HG03039 (cell line): ENCODE results near the gene MRAP2.
"Not testable (repeated sequence)": the region's sequence is repeated elsewhere in the genome, so short reads cannot be mapped to it uniquely, and the experiment has no call there.

Source experiments
- ATAC-seq: cut with Tn5 transposase; IDR thresholded peaks from one replicate; pipeline ENCODE4 v1.9.1; 2021; ENCODE audit warnings: mild to moderate bottlenecking, moderate library complexity; ENCODE audit not compliant: unreplicated experiment

MRAP2 gene

DNA sequence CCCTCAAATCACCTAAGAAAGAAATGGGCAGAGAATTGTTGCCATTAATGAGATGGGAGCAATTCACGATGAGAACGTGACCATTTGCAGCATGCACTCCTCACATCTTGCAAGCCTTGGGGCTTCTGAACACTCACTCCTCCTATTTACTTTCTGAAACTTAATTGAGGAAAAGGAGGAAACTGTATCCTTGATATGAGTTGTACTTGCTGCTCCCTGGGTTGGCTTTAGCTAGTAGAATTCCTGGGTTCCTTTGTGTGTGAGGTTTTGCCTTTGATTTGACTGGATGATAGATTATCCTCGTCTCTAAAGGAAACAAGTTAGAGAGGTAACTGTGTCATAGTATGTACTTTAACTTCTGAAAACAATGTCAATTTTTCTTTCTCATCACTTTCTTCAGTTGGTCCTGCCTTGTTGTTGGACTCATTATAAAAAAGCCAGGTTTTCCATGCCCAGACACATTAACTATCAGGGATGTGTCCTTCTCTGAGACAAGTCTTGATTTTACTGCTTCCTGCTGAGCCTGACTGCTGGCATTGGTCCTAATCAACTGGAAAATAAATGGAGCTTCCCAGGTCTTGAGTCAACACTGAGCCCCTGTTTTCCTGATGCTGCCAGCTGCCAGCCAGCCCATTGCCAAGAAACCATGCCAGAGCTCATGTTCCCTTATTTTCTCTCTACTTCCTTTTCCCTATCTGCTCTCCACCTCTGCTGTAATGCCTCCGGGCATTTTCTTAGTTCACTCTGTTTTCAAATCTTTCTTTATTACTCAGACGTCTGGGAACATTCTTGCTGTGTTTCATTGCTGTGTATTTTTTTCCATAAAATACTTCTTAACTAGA lies 6.0 kb upstream of the MRAP2 start:
- ATAC-seq = no peak

DNA sequence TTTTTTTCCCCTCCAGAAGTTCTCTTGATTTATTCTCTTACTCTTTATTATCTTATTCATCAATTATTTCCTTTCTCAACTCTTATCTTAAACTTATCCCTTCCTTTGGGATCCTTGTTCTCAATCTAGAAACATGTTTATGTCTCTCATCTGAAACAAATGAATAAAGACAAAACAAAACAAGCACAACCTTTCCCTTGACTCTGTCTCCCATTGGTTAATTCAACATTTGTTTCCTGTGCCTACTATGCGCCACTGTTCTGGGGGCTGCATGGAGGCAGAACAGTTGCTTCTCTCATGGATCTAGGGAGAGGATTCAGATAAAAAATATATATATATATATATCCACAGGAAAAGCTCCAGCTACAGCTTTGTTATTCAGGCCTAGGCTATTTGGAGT lies 5.2 kb upstream of the MRAP2 start:
- ATAC-seq = no peak

DNA sequence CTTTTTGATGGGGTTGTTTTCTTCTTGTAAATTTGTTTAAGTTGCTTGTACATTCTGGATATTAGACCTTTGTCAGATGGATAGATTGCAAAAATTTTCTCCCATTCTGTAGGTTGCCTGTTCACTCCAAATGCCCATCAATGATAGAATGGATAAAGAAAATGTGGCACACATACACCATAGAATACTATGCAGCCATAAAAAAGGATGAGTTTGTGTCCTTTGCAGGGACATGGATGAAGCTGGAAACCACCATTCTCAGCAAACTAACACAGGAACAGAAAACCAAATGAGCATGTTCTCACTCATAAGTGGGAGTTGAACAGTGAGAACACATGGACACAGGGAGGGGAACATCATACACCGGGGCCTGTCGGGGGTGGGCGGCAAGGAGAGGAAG lies 1.6 kb upstream of the MRAP2 start:
- ATAC-seq = not testable (repeated sequence)

DNA sequence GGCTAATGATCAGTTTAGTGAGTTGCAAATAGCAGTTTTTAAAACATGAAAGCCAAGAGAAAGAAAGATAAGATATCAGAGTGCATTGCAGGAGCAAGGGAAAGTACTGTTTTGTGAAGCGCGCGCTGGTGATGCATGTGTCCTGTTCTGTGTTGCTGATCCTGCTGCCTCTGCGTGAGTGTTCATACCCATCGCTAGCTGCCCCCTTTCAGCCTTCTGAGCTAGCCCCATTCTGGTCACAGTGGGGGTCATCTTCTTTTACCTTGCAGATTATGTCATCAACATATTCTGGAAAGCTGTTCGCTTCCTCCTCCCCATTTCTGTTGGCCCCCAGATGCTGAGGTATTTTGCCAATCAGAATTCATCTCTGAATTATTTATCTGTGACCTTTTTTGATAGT lies 1.9 kb downstream of the MRAP2 start:
- no peak for ATAC-seq

DNA sequence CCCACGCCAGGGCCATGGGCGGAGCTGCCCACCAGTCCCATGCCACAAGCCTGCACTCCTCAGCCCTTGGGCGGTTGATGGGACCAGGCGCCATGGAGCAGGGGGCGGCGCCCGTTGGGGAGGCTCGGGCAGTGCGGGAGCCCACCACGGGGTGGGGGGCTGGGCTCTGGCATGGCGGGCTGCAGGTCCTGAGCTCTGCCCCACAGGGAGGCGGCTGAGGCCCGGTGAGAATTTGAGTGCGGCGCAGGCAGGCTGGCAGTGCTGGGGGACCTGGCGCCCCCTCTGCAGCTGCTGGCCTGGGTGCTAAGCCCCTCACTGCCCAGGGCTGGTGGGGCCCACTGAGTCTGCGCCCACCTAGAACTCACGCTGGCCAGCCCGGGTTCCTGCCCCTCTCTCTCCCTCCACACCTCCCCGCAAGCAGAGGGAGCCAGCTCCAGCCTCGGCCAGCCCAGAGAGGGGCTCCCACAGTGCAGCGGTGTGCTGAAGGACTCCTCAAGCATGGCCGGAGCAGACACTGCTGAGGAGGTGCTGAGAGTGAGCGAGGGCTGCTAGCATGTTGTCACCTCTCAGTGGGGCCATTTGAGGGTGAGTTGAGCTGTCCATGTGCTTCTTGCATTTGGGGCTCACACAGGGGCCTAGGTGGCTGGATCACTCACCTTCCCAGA lies 4.0 kb downstream of the MRAP2 start:
- ATAC-seq = no peak

DNA sequence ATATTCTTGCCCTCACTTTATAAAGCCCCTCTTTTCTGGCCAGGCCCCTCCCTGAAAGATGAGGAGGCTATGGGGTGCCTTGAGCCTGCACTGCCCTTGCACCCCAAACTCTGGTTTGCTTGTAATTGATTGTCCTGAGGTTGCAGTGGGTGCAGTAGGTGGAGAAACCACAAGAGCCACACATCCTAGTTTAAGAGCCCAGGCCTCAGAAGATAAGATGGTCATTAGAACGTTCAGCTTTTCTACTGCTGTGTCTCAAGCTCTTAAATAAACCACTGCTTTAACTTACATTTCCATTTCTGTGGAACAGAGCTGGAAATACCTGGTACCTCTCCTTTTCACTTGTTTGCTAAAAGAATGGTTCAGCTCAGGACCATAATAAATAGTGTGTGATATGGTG lies 9.0 kb downstream of the MRAP2 start:
- no peak for ATAC-seq

DNA sequence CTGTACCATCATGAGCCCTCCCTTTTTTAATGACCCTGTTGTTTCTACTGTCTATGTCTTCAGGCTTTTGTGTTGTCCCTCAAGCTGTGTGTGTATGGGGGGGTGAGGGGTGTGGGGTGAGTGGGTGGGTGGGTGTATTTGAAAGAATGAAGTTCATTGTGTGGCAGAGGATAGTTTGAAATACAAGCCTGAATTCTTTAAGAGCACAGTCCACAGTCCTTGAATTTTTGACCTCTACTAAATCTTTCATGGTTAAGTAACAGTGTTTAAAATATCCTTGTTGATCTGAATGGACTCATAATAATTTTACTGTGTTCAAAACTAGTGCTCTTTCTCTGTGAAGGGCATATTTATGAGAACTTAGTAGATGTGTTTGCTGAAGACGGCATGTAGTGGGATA lies 10.0 kb downstream of the MRAP2 start:
- ATAC-seq = no peak

DNA sequence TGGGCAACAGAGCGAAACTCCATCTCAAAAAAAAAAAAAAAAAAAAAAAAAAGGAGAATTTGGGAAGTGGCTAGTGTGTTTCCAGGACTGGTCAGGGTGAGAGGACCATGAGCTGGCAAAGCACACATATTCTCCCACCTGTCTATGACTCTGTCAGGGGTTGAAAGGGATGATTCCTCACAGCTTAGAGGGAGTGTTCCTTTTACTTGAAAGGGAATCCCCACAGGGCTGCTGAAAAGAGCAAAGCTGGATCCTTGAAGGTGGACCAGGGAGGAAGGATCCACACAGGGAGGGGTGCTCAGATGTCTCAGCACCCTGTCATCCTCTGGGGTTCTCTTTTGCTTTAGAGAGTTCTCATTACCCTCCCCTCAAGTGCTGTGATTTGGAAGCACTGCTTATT lies 13.2 kb downstream of the MRAP2 start:
- ATAC-seq = no peak

DNA sequence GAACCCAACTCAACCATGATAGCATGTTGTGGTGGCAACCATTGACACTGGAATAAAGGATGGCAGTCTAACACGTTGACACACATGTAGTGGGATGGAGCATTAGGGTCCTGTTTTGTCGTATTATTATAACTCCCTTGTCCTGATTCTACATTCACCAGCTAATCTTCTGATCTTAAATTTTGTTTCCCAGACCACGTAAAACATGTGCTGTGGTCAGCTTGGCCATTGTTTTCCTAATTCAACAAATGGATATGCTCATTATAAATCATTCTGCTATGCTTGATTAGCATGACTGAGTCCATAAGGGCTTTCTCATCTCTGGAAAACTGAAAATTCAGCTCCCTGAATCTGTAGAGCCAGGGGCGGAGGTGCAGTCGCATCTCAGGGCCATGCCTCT lies 15.0 kb downstream of the MRAP2 start:
- ATAC-seq = no peak

DNA sequence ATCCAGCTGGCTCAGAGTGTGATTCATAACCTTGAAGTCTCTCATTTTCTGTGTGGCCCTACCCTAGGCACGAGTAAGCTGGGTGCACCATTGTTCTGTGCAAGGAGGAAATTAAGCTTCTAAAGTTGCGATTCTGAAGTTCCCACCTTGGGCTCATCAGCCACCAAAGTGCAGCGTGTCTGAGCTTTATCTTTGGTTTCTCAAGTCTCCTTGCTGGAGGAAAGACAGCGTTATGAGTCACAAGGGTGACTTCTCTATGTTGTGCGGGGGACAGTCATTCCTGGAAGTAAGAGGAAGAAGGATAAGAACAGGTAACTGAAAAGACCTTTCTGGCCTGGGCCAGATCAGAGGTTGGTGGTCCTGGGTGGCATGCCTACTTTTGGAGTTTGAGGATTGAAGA lies 16.8 kb downstream of the MRAP2 start:
- ATAC-seq = no peak

DNA sequence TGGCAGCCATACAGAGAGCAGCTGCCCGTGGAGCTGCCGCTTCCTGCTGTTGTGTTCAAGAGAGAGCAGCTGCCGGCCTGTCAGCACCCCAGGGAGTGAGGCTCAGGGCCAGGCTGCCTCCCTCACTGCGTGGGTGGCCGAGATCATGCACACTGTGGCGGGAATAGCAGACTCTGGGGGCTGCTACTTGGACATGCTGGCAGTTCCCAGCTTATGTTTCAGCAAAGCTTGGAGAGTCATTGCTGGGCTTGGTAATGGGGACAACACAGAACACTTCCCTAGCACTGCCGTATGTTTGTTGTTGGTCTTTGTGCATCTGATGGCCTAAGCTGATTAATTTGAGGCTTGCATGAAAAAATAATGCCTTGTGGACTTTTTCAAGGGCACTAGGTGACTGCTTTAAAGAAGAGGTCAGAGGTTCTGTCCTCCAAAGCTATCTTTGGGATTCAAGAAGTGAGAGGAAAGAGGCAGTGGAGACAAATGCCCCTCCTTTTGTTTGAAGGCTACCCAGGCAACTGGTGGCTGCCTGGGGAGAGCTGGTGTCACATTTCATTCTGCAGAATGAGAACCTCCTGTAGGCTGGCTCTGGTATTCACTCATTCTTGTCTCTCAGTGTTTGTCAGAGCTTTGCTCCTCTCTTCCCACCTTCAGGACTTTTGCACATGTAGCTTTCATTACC lies 18.8 kb downstream of the MRAP2 start:
- ATAC-seq = no peak

DNA sequence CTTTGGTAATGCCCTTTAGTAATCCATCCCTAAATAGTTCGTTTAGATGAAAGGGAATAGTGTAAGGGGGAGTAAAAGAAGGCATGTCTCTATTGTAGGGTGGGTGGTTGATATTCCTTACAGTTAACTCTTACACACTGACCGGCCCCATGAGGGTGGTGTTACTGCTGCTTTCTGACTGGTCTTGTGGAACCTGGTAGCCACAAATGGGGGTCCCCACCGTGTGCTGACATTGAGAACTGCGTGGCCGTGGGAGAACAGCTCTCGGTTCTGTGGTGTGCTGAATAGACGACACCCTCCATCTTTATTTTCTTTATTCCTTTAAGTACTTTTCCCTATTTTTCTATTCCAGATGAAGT lies 19.3 kb downstream of the MRAP2 start:
- ATAC-seq = no peak

DNA sequence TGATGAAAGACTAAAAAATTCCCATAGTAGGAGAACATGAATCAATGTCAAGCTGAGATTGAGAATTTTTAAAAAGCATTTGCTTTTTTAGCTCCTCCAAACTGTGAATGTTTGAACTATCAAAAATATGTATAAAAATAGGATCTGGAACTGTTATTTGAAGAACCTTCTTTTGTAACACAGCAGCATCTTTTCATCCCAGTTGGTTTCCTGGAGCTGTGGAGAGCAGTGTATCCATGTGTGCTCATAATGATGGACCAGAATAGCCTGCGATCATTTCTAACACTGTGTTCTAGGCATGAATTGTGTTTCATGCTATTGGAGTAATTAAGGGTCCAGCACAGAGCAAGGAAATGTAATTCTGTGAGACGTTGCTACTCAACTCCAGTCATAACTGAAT lies 22.1 kb downstream of the MRAP2 start:
- no peak for ATAC-seq

DNA sequence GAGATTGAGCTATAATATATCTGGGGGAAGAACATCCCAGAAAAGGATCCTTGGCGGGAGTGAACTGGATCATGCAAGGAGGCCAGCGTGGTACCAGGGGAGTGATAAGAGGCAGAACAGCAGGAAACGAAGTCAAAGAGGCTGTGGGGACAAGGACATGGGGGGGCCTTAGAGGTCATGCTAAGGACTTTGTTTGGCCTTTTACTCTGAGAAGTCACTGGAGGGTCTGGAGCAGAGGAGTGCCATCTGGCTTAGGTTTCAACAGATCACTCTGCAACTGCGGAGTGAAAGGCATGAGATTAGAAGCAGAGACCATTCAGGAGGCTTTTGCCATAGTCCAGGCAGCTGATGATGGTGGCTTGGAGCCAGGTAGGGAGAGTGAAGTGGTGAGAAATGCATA lies 24.3 kb downstream of the MRAP2 start:
- ATAC-seq = no peak

DNA sequence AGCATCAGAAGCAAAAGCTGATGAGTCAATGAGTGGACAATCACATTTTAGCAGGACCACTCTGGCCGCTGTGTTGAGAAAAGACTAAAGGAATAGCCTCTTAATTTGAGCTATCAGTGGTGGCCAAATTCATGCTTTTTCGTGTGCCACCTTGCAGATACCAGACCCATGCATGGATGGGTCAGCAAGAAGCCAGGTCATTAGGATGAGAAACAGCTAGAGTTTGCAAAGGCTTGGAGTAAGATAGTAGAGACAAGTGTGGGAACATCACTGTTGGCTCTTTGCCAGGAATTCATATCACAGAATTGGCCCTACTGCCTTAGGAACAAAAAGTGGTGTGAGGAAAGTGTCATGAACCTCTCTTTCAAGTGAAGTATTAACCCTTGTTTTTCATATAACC lies 25.5 kb downstream of the MRAP2 start:
- no peak for ATAC-seq

DNA sequence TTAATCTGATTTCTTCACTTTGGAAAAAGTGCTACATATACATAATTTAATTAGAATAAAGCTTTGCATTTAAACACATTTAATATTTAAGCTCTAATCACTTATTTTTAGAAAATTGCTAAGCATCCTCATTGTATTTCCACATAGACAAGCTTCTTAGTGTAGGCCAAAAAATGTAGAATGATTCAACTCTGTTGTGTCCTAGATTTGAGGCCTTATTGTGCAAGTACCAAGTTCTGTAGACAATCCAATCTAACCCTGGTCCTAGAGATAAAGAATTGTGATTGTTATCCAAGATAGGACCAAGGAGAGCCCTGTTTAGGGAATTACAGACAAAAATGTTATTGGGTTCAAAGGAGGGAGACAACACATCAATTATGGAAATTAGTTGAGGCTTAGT lies 27.6 kb downstream of the MRAP2 start:
- no peak for ATAC-seq

DNA sequence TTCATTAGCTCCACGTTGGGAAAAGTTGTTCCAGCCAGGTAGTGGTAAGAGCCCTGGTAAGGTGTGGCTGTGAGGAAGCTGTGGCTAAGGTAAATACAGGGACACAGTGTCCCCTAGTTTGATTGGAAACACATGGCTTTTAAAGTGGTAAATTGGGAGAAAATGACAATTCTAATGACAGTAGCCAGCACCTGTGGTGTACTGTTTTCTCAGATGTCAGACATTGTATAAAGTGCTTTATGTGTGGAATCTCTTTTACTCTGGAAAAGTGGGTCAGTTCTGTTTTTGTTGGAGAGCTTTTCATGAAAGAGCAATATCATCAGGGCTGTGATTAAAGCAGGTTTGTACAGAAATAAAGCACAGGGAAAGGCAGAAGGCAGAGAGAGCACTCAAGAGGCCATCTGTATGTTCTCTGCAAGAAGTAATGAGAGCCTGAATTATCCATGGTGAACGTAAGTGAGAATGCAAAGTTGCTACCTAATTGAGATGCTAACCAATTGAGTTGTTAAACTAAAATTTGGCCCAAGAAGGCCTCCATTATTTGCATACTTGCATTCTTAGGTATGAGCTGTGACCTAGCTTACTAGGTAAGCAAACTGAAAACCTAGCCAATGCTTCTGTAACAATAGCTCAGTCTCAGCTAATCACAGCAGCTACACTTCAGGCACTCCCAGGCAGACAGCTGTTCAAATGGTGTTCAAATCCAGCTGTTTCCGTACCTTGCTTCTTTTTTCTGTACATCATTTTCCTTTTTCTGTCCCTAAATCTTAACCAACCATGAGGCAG lies 28.2 kb downstream of the MRAP2 start:
- ATAC-seq = no peak

DNA sequence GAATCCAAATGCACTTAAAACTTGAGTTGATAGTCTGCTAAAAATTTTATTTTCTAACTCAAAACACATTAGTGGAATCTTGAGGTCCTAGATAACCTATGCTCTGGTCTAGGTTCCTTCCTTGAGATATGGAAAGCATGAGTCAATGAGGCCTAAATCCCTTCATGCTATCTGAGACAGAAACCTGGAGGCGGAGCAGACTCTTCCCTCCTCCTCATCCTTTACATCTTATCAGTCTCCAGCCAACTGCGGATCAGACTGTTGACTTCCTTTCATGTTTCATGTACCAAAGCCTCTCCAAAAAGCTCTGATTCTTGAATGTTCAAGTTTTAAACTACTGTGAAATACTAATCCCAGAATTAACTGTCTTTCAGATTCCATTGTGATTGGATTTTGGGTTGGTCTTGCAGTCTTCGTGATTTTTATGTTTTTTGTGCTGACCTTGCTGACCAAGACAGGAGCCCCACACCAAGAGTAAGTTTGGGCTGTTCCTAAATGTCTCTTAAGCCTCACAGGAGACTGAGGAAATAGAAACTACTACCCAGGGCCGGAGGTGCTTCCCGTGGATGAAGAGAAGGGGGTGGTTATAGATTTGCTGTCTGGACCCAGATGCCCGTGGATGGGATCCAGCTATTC lies 29.1 kb downstream of the MRAP2 start:
- no peak for ATAC-seq

DNA sequence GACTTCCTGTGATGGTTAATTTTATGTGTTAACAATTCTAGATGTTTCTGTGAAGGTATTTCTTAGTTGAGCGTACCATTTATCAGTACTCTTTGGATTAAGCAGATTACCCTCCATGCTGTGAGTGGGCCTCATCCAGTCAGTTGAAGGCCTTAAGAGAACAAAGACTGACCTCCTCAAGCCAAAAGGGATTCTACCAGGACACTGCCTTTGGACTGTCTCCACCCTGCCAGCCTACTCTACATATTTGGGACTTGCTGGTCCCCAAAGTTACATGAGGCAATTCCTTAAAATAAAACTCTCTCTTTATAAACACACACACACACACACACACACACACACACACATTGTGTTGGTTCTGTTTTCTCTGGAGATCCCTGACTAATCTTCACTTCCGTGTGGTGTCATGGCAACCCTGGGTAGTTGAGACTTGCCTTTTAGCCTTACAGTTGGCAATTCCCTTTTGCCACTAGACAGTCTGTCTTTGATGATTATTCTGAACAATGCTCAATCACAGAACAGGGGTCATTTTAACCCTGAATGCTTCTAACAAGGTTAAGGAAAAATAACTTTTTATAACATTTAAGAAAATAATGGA lies 32.2 kb downstream of the MRAP2 start:
- ATAC-seq = no peak

DNA sequence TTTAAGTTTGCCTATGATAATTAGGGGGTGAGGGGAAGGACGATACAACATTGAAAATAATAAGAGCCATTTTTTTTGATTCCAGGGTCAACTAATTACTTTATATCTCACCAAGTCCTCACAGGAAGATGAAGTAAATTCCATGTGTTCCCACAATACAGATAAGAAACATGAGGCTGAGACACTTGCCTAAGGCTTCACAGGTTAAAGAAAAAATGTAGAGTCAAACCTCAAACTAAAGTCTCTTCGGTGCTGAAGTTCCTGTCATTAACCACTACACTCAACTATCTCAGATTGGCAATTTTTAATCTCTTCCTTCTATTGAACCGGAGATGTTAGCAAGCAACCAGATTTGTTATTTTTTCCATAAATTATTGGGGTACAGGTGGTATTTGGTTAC lies 33.0 kb downstream of the MRAP2 start:
- no peak for ATAC-seq

DNA sequence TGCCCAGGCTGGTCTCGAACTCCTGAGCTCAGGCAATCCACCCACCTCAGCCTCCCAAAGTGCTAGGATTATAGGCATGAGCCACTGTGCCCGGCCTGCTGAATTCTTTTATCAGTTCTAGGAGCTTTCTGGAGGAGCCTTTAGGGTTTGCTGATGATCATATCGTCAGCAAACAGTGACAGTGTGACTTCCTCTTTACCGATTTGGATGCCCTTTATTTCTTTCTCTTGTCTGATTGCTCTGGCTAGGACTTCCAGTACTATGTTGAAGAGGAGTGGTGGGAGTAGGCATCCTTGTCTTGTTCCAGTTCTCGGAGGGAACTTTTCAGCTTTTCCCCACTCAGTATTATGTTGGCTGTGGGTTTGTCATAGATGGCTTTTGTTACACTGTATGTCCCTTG lies 35.3 kb downstream of the MRAP2 start:
- ATAC-seq = not testable (repeated sequence)
